Sigmoid colon (tissue), 7 donors: ENCODE results near the gene MYOF. TPM values are rescaled to one million over a fixed set of nuclear protein-coding genes. Genes with fewer than 3 reads are reported as not detected.

Experiments used
- DNase-seq: peaks from one replicate; pipeline ENCODE4 v3.0.0-alpha.2; 2019
- H3K27ac ChIP-seq, 4 donors: fragments of 200-600 bp; sonication (generic); one replicate each; pipeline ENCODE4 v1.5.1; 2016 to 2019; ENCODE audit warnings: mild to moderate bottlenecking in 1 of 4
- H3K27me3 ChIP-seq, 3 donors: fragments of 200-600 bp; sonication (generic); one replicate each; pipeline ENCODE4 v1.5.1; 2019; ENCODE audit warnings: mild to moderate bottlenecking in 1 of 3
- H3K36me3 ChIP-seq, 4 donors: fragments of 200-600 bp; sonication (generic); one replicate each; pipeline ENCODE4 v1.5.1; 2016 to 2019
- H3K4me1 ChIP-seq, 4 donors: fragments of 200-600 bp; sonication (generic); one replicate each; pipeline ENCODE4 v1.5.1; 2017 to 2019
- H3K4me3 ChIP-seq, 4 donors: fragments of 200-600 bp; sonication (generic); one replicate each; pipeline ENCODE4 v1.5.1; 2017 to 2019; ENCODE audit warnings: mild to moderate bottlenecking in 2 of 4, moderate library complexity in 1 of 4
- H3K9me3 ChIP-seq, 4 donors: fragments of 200-600 bp in 3 of 4; sonication (generic) in 3 of 4; one replicate each; pipeline versions ENCODE4 v1.5.1 to v1.6.1; 2013 to 2019
- CTCF ChIP-seq, 4 experiments: fragments of 450-650 bp in 3 of 4; fragments of 200-600 bp in 1 of 4; IDR thresholded peaks; one replicate each; pipeline ENCODE4 v1.5.1; 2016 to 2019; ENCODE audit warnings: antibody characterized with exemption in 4 of 4, mild to moderate bottlenecking in 3 of 4, moderate library complexity in 2 of 4
- EP300 ChIP-seq, 4 donors: sonication (generic); formaldehyde crosslinking; IDR thresholded peaks; one replicate each; pipeline ENCODE4 v1.6.1; 2017; ENCODE audit warnings: antibody characterized with exemption in 4 of 4
- POLR2A ChIP-seq, 2 donors: fragments of 450-650 bp; IDR thresholded peaks; one replicate each; pipeline ENCODE4 v1.6.1; 2016; ENCODE audit warnings: antibody characterized with exemption in 2 of 2, mild to moderate bottlenecking in 2 of 2, moderate library complexity in 2 of 2
- POLR2AphosphoS5 ChIP-seq, 4 donors: sonication (generic); formaldehyde crosslinking; IDR thresholded peaks; one replicate each; pipeline ENCODE4 v1.6.1; 2017; ENCODE audit warnings: antibody characterized with exemption in 4 of 4
- WGBS, 2 donors: extraction: QIAGEN DNeasy Blood & Tissue Kit; methylation state at CpG; one replicate each; pipeline ENCODE4 v1.1.7; 2013; 5-methylcytosine and 5-hydroxymethylcytosine counted together
- intact Hi-C: fragments of 100-400 bp; cut with DNase I; formaldehyde crosslinking; loops from one replicate; pipeline ENCODE4 v1.15.1; 2023
- polyA plus RNA-seq, 3 donors: library from polyadenylated mRNA; stranded (reverse); fragments of 200-250 nt; gene quantifications; one replicate each; pipeline ENCODE4 v1.2.3, GENCODE V29; 2013
- total RNA-seq, 4 donors: library from RNA; depleted of rRNA; stranded (reverse); fragments of >200 nt; gene quantifications; one replicate each; pipeline ENCODE4 v1.1.0, GENCODE V29; 2016
- donor health status: healthy with polysubstance abuse.
- donor health status: Bipolar disorder and iron deficiency.
- donor health status: healthy.

MYOF gene
- total and polyA plus RNA-seq, 7 donors = 12.6 to 83.4 (median 36.3) TPM

GRCh38 chr10:93451244-93451947 lies 30.7 kb downstream of the MYOF start:
- peaks cover 0 to 64% (median 21%) of the 10 kb centered on the region in 4 donors for H3K36me3 ChIP-seq
- H3K4me1 ChIP-seq = peaks cover 0 to 6% (median 4%) of the 10 kb centered on the region in 4 donors
- TF ChIP-seq POLR2A (IDR thresholded peaks at IDR 0.05) (no peak), POLR2AphosphoS5 (IDR thresholded peaks at IDR 0.05) (no peak), CTCF (IDR thresholded peaks at IDR 0.05) (no peak), EP300 (IDR thresholded peaks at IDR 0.05) (no peak)
- 70 to 84% methylated on average over 7 of the region's 7 CpGs for WGBS, 2 donors
- H3K27ac ChIP-seq = no peak overlapping the region
- no peak for DNase-seq
- H3K27me3 ChIP-seq = no peaks in the 10 kb centered on the region
- intact Hi-C loops = no loop called here
- no peaks in the 10 kb centered on the region for H3K9me3 ChIP-seq
- H3K4me3 ChIP-seq = no peak overlapping the region

DNA sequence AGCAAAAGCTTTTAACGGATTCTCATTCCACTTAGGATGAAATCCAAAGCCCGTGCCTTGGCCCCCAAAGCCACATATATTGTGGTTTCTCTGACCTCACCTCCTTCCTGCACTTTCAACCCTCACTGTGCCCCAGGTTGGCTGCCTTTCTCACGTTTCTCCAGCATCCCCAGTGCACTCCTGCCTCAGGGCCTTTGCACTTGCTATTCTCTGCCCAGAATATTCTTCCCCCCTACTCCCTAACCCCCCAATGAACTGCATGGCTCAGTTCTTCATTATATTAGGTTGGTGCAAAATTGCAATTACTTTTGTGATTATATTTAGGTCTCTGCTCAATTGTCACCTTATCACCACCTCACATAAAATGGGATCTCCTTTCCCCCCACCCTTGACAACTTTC lies 34.2 kb downstream of the MYOF start:
- peaks cover 0 to 40% (median 35%) of the 10 kb centered on the region in 4 donors for H3K4me1 ChIP-seq
- TF ChIP-seq CTCF (IDR thresholded peaks at IDR 0.05) (no peak), POLR2AphosphoS5 (IDR thresholded peaks at IDR 0.05) (no peak), EP300 (IDR thresholded peaks at IDR 0.05) (no peak), POLR2A (IDR thresholded peaks at IDR 0.05) (no peak)
- 61 to 80% methylated on average over 3 of the region's 3 CpGs for WGBS, 2 donors
- H3K27ac ChIP-seq = peak overlapping the region in 2 of 4 donors; percentile 3 to 98
- no peak for DNase-seq
- H3K36me3 ChIP-seq = peaks cover 0 to 41% (median 19%) of the 10 kb centered on the region in 4 donors
- no peak overlapping the region for H3K4me3 ChIP-seq
- no peaks in the 10 kb centered on the region for H3K9me3 ChIP-seq
- H3K27me3 ChIP-seq = no peaks in the 10 kb centered on the region
- intact Hi-C loops = no loop called here

- Histone ChIP-seq H3K27me3 (no peaks in the 10 kb centered on the region), H3K36me3 (peaks cover 0 to 38% (median 18%) of the 10 kb centered on the region in 4 donors), H3K4me1 (peaks cover 0 to 50% (median 44%) of the 10 kb centered on the region in 4 donors), H3K9me3 (no peaks in the 10 kb centered on the region), H3K27ac (peak overlapping the region in 3 of 4 donors; percentile 98 to 100 (median 100)), H3K4me3 (no peak overlapping the region)
- TF ChIP-seq POLR2AphosphoS5 (IDR thresholded peaks at IDR 0.05) = no peak
- TF ChIP-seq EP300 (IDR thresholded peaks at IDR 0.05) = no peak
- no peak for TF ChIP-seq CTCF (IDR thresholded peaks at IDR 0.05)
- TF ChIP-seq POLR2A (IDR thresholded peaks at IDR 0.05) = no peak
- 78 to 80% methylated on average over 6 of the region's 6 CpGs for WGBS, 2 donors
- DNase-seq = no peak
- intact Hi-C loops = no loop called here
Observed at GRCh38 chr10:93447019-93447418, 35.1 kb downstream of the MYOF start.

- TF ChIP-seq POLR2A (IDR thresholded peaks at IDR 0.05) (no peak), POLR2AphosphoS5 (IDR thresholded peaks at IDR 0.05) (no peak), CTCF (IDR thresholded peaks at IDR 0.05) (no peak), EP300 (IDR thresholded peaks at IDR 0.05) (no peak)
- peaks cover 0 to 29% (median 11%) of the 10 kb centered on the region in 4 donors for H3K36me3 ChIP-seq
- H3K27ac ChIP-seq = peak overlapping the region; percentile 98 to 100 (median 100)
- intact Hi-C loops = no loop called here
- no peaks in the 10 kb centered on the region for H3K9me3 ChIP-seq
- WGBS, 2 donors = 41 to 67% methylated on average over 7 of the region's 7 CpGs
- peaks cover 0 to 57% (median 52%) of the 10 kb centered on the region in 4 donors for H3K4me1 ChIP-seq
- H3K27me3 ChIP-seq = no peaks in the 10 kb centered on the region
- no peak overlapping the region for H3K4me3 ChIP-seq
- DNase-seq = peak; percentile 59
Observed at GRCh38 chr10:93445978-93446720, 36.0 kb downstream of the MYOF start.
